Fibroblast of lung (primary cell): ENCODE measurements around the gene SUPV3L1. TPM values are rescaled to one million over a fixed set of nuclear protein-coding genes. Genes with fewer than 3 reads are reported as not detected.

Experiments used
- DNase-seq, 2 donors: peaks; one replicate each; pipeline versions ENCODE4 v3.0.0 to v3.0.0-alpha.2; 2010; ENCODE audit warnings: low read depth in 2 of 2
- H2AFZ ChIP-seq: 2 replicates; pipeline ENCODE4 v1.5.1; 2012; ENCODE audit warnings: low read length, control low read depth, inconsistent platforms
- H3K27ac ChIP-seq: 2 replicates; pipeline ENCODE4 v1.5.1; 2011; ENCODE audit warnings: low read length, control low read depth; ENCODE audit not compliant: insufficient read depth
- H3K27me3 ChIP-seq: 2 replicates; pipeline ENCODE4 v1.5.1; 2011; ENCODE audit warnings: mild to moderate bottlenecking, low read length; ENCODE audit not compliant: control insufficient read depth, insufficient read depth
- H3K36me3 ChIP-seq: 2 replicates; pipeline ENCODE4 v1.5.1; 2011; ENCODE audit warnings: low read length; ENCODE audit not compliant: control insufficient read depth, insufficient read depth
- H3K4me1 ChIP-seq: 2 replicates; pipeline ENCODE4 v1.5.1; 2011; ENCODE audit warnings: low read length; ENCODE audit not compliant: control insufficient read depth, insufficient read depth; ENCODE audit errors: extremely low read depth
- H3K4me2 ChIP-seq: 2 replicates; pipeline ENCODE4 v1.5.1; 2011; ENCODE audit warnings: low read length, control low read depth; ENCODE audit not compliant: insufficient read depth; ENCODE audit errors: extremely low read depth
- H3K4me3 ChIP-seq, 4 experiments: fragments of 200-600 bp in 1 of 4; sonication (generic) in 1 of 4; replicated peaks in 1 of 4; 2 replicates each; pipeline ENCODE4 v1.5.1; 2011 to 2016; ENCODE audit warnings: low read length in 4 of 4, low read depth in 3 of 4, mild to moderate bottlenecking in 3 of 4, control low read depth in 2 of 4, inconsistent platforms in 1 of 4, mixed read lengths in 1 of 4; ENCODE audit not compliant: insufficient read depth in 1 of 4; ENCODE audit errors: control extremely low read depth in 1 of 4
- H3K79me2 ChIP-seq: 2 replicates; pipeline ENCODE4 v1.5.1; 2012; ENCODE audit warnings: mild to moderate bottlenecking, low read length, inconsistent platforms; ENCODE audit not compliant: control insufficient read depth, insufficient read depth
- H3K9ac ChIP-seq: 2 replicates; pipeline ENCODE4 v1.5.1; 2011; ENCODE audit warnings: mild to moderate bottlenecking, low read length, control low read depth; ENCODE audit not compliant: insufficient read depth
- H3K9me3 ChIP-seq: 2 replicates; pipeline ENCODE4 v1.5.1; 2012; ENCODE audit warnings: low read depth, low read length; ENCODE audit not compliant: control insufficient read depth, insufficient read depth
- H4K20me1 ChIP-seq: 2 replicates; pipeline ENCODE4 v1.5.1; 2011; ENCODE audit warnings: low read length; ENCODE audit not compliant: control insufficient read depth, insufficient read depth; ENCODE audit errors: extremely low read depth
- EZH2 ChIP-seq: IDR thresholded peaks from 2 replicates; pipeline ENCODE4 v1.5.1; 2012; ENCODE audit warnings: low read length, control low read depth, mild to moderate bottlenecking; ENCODE audit errors: missing control alignments
- polyA plus RNA-seq, 2 donors: library from polyadenylated mRNA; depleted of rRNA in 1 of 2; stranded (reverse) in 1 of 2; unstranded in 1 of 2; fragments of >200 nt; gene quantifications; 2 replicates each; pipeline ENCODE4 v1.2.1, GENCODE V29; 2011 to 2012; ENCODE audit warnings: missing spikeins in 1 of 2
- total RNA-seq: library from RNA; depleted of rRNA; stranded (reverse); fragments of >200 nt; gene quantifications from 2 replicates; pipeline ENCODE4 v1.2.1, GENCODE V29; 2014
- TF ChIP-seq, protein P1 (sequence below), 2 donors: IDR thresholded peaks in 1 of 2; conservative IDR thresholded peaks in 1 of 2; 1 replicate in 1 of 2; 2 replicates in 1 of 2; pipeline ENCODE4 v1.5.1; 2011 to 2012; ENCODE audit warnings: low read length in 2 of 2, control low read depth in 1 of 2, inconsistent platforms in 1 of 2, low read depth in 1 of 2, mild to moderate bottlenecking in 1 of 2

Gene SUPV3L1
- total and polyA plus RNA-seq, 2 donors (not counting 1 experiment from before 2014, with no cell fraction given) = 31.8 to 49.5 TPM

DNA sequence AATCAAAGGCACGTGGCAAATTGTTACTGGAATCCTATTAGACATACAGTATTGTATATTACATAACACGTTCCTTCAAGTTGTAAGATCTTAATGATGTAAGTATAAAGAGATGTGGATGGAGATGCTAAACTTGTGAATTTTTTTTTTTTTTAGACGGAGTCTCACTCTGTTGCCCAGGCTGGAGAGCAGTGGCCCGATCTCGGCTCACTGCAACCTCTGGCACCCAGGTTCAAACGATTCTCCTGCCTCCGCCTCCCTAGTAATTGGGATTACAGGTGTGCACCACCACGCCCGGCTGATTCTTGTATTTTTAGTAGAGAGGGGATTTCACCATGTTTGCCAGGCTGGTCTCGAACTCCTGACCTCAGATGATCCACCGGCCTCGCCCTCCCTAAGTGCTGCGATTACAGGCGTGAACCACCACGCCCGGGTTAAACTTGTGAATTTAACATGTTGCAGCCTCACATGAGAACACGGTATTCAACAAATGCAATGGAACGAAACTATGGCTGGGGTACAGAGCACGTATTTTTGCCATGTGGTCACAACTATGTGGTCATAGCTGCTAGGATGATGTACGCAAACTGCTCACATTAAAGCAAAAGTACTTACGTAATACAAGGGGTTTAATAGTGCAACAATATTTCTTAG, 818 bp upstream of the SUPV3L1 start:
- Histone ChIP-seq H3K4me1 (peaks cover 12% of the 10 kb centered on the region), H3K4me3 (peak overlapping the region; percentile 67 to 99 (median 96)), H3K27me3 (no peaks in the 10 kb centered on the region), H2AFZ (peak overlapping the region; percentile 85), H3K9ac (peak overlapping the region; percentile 88), H3K79me2 (peaks cover 35% of the 10 kb centered on the region), H4K20me1 (no peaks in the 10 kb centered on the region), H3K27ac (peak overlapping the region; percentile 97), H3K4me2 (peak overlapping the region; percentile 97), H3K36me3 (peaks cover 2% of the 10 kb centered on the region), H3K9me3 (no peaks in the 10 kb centered on the region)
- TF ChIP-seq, protein P1, sequence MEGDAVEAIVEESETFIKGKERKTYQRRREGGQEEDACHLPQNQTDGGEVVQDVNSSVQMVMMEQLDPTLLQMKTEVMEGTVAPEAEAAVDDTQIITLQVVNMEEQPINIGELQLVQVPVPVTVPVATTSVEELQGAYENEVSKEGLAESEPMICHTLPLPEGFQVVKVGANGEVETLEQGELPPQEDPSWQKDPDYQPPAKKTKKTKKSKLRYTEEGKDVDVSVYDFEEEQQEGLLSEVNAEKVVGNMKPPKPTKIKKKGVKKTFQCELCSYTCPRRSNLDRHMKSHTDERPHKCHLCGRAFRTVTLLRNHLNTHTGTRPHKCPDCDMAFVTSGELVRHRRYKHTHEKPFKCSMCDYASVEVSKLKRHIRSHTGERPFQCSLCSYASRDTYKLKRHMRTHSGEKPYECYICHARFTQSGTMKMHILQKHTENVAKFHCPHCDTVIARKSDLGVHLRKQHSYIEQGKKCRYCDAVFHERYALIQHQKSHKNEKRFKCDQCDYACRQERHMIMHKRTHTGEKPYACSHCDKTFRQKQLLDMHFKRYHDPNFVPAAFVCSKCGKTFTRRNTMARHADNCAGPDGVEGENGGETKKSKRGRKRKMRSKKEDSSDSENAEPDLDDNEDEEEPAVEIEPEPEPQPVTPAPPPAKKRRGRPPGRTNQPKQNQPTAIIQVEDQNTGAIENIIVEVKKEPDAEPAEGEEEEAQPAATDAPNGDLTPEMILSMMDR (conservative IDR thresholded peaks at IDR 0.05 in 1 of 2, IDR thresholded peaks at IDR 0.05 in 1 of 2; ENCODE audit: low read depth in 1 of 2, low read length in 2 of 2) = no peak
- no peak for TF ChIP-seq EZH2
- peak in 1 of 2 donors; percentile 83 for DNase-seq

DNA sequence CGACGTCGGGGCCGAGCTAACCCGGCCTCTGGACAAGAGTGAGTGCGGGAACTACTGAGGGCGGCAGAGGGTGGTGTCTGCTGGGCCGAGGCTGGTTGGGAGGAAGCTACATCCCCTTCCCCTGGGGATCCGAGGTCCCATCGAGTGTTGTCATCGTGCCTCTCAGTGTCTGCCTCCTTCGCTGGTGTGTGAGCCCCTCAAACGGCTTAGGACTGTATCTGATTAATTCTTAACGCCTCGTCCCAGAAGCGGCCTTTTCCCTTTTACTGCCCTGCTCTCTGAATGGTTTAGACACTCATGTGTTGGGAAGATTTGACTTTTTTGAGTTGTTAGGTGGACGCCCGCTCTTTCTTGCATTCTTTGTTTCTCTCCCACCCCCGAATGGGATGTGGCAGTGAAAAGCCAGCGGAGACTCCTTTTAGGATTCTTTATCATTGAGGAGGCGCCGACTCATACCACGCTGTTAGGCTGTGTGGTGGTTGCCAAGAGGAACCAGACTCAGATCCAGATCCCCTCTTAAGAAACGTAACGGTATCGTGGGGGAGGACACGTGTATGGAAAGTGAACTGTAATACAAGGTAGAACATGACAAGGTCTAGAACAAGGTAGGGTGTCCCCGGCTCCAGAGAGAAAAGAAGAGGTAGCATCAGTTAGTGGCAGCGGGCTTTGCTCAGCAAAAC, 631 bp downstream of the SUPV3L1 start:
- no peaks in the 10 kb centered on the region for H3K9me3 ChIP-seq
- H3K79me2 ChIP-seq = peaks cover 41% of the 10 kb centered on the region
- peak overlapping the region; percentile 99 for H3K4me2 ChIP-seq
- peaks cover 12% of the 10 kb centered on the region for H3K4me1 ChIP-seq
- TF ChIP-seq EZH2 = no peak
- TF ChIP-seq, protein P1 (conservative IDR thresholded peaks at IDR 0.05 in 1 of 2, IDR thresholded peaks at IDR 0.05 in 1 of 2; ENCODE audit: low read depth in 1 of 2, low read length in 2 of 2) = no peak
- peak overlapping the region; percentile 67 to 99 (median 96) for H3K4me3 ChIP-seq
- DNase-seq = peak in 1 of 2 donors; percentile 37
- H3K9ac ChIP-seq = peak overlapping the region; percentile 88
- H4K20me1 ChIP-seq = no peaks in the 10 kb centered on the region
- H3K36me3 ChIP-seq = peaks cover 2% of the 10 kb centered on the region
- H3K27me3 ChIP-seq = no peaks in the 10 kb centered on the region
- H3K27ac ChIP-seq = peak overlapping the region; percentile 97
- peak overlapping the region; percentile 70 for H2AFZ ChIP-seq

DNA sequence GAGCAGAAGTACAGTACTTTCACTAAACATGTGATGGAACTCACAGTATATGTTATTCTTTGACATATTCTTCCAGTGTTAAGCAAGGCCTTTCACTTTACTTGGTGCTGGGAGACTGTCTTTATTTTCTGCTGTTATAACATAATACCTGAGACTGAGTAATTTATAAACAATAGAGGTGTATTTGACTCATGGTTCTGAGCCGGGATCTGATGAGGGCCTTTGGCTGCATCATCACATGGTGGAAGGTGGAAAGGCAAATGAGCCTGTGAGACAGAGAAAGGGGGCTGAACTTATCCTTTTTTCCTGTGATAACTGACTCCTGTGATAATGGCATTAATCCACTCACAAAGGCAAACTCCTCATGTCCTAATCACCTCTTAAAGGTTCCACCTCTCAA, 1.4 kb downstream of the SUPV3L1 start:
- H3K27ac ChIP-seq = peak overlapping the region; percentile 97
- no peaks in the 10 kb centered on the region for H4K20me1 ChIP-seq
- H3K9me3 ChIP-seq = no peaks in the 10 kb centered on the region
- peak overlapping the region; percentile 99 for H3K4me2 ChIP-seq
- no peaks in the 10 kb centered on the region for H3K27me3 ChIP-seq
- DNase-seq = no peak
- peak overlapping the region; percentile 67 to 99 (median 96) for H3K4me3 ChIP-seq
- no peak overlapping the region for H2AFZ ChIP-seq
- TF ChIP-seq, protein P1 (conservative IDR thresholded peaks at IDR 0.05 in 1 of 2, IDR thresholded peaks at IDR 0.05 in 1 of 2; ENCODE audit: low read depth in 1 of 2, low read length in 2 of 2) = no peak
- no peak for TF ChIP-seq EZH2
- peak overlapping the region; percentile 88 for H3K9ac ChIP-seq
- peaks cover 2% of the 10 kb centered on the region for H3K36me3 ChIP-seq
- H3K4me1 ChIP-seq = peaks cover 12% of the 10 kb centered on the region
- H3K79me2 ChIP-seq = peaks cover 43% of the 10 kb centered on the region
